H1 (cell line): ENCODE data around the gene SEMA3D. TPM values are rescaled to one million over a fixed set of nuclear protein-coding genes. Genes with fewer than 3 reads are reported as not detected.

Experiments used
- CTCF ChIA-PET: fragments of 300-600 bp; sonication (Branson Sonifier 250); formaldehyde crosslinking; loops from one replicate; lab custom pipeline; 2021; ENCODE audit not compliant: partially characterized antibody; lab: Charles Lee
- POLR2A ChIA-PET: fragments of 300-600 bp; sonication (Branson Sonifier 250); formaldehyde crosslinking; loops from one replicate; lab custom pipeline; 2021; ENCODE audit warnings: inconsistent platforms; ENCODE audit not compliant: partially characterized antibody; lab: Charles Lee
- DNase-seq, 2 experiments: peaks; one replicate each; pipeline versions ENCODE4 v3.0.0 to v3.0.0-alpha.2; 2010 to 2022; ENCODE audit warnings: low spot score in 2 of 2, low read depth in 1 of 2, mixed read lengths in 1 of 2
- FAIRE-seq: peaks from 2 replicates; lab custom pipeline; 2011; peaks lifted over from hg19 to GRCh38; lab: Jason Lieb, UNC
- H2AFZ ChIP-seq: 2 replicates; pipeline ENCODE4 v1.8.1; 2012; ENCODE audit warnings: low read length, inconsistent platforms
- H2AK5ac ChIP-seq: 2 replicates; pipeline ENCODE4 v1.6.1; 2013; ENCODE audit warnings: low read depth, low read length
- H2BK120ac ChIP-seq: replicated peaks from 2 replicates; pipeline ENCODE3; 2013; ENCODE audit warnings: low read depth, low read length, inconsistent platforms
- H2BK12ac ChIP-seq: 2 replicates; pipeline ENCODE4 v1.6.1; 2013; ENCODE audit warnings: low read depth, low read length
- H2BK15ac ChIP-seq: 2 replicates; pipeline ENCODE4 v1.6.1; 2013; ENCODE audit warnings: low read length
- H2BK20ac ChIP-seq: 2 replicates; pipeline ENCODE4 v1.6.1; 2013; ENCODE audit warnings: low read length
- H2BK5ac ChIP-seq: 2 replicates; pipeline ENCODE4 v1.6.1; 2013; ENCODE audit warnings: low read depth, low read length
- H3K14ac ChIP-seq: 2 replicates; pipeline ENCODE4 v1.6.1; 2013; ENCODE audit warnings: inconsistent platforms; ENCODE audit not compliant: insufficient read length
- H3K18ac ChIP-seq: 2 replicates; pipeline ENCODE4 v1.6.1; 2013; ENCODE audit warnings: low read length; ENCODE audit errors: extremely low read depth
- H3K23ac ChIP-seq: 2 replicates; pipeline ENCODE4 v1.6.1; 2013; ENCODE audit warnings: inconsistent platforms; ENCODE audit not compliant: insufficient read length
- H3K23me2 ChIP-seq: 2 replicates; pipeline ENCODE4 v1.6.1; 2013; ENCODE audit warnings: low read depth, low read length
- H3K27ac ChIP-seq: 2 replicates; pipeline ENCODE4 v1.6.1; 2011; ENCODE audit warnings: low read depth, low read length, inconsistent platforms
- H3K27me3 ChIP-seq, 4 experiments: replicated peaks in 1 of 4; 1 replicate in 1 of 4; 2 replicates in 3 of 4; pipeline versions ENCODE4 v1.6.1 to v1.8.1; 2011 to 2013; ENCODE audit warnings: low read length in 3 of 4, mild to moderate bottlenecking in 3 of 4, inconsistent platforms in 2 of 4, mixed read lengths in 2 of 4, moderate library complexity in 1 of 4; ENCODE audit not compliant: control insufficient read depth in 3 of 4, insufficient read depth in 3 of 4; ENCODE audit errors: extremely low read depth in 1 of 4
- H3K36me3 ChIP-seq, 4 experiments: 2 replicates each; pipeline versions ENCODE4 v1.6.1 to v1.8.1; 2011 to 2013; ENCODE audit warnings: mild to moderate bottlenecking in 4 of 4, low read length in 3 of 4, moderate library complexity in 2 of 4, control low read depth in 1 of 4, inconsistent platforms in 1 of 4; ENCODE audit not compliant: insufficient read depth in 4 of 4, control insufficient read depth in 2 of 4
- H3K4ac ChIP-seq: replicated peaks from 2 replicates; pipeline ENCODE3; 2013; ENCODE audit warnings: low read length, low read depth, mixed read lengths, inconsistent platforms; ENCODE audit not compliant: insufficient read length
- H3K4me1 ChIP-seq, 4 experiments: replicated peaks in 1 of 4; 1 replicate in 1 of 4; 2 replicates in 3 of 4; pipeline versions ENCODE4 v1.6.1 to v1.8.1; 2011 to 2013; ENCODE audit warnings: low read length in 3 of 4, inconsistent platforms in 2 of 4, mixed read lengths in 1 of 4; ENCODE audit not compliant: insufficient read depth in 4 of 4, control insufficient read depth in 3 of 4
- H3K4me2 ChIP-seq, 2 experiments: 2 replicates each; pipeline versions ENCODE4 v1.6.1 to v1.8.1; 2011 to 2013; ENCODE audit warnings: low read depth in 2 of 2, low read length in 2 of 2, control low read depth in 1 of 2, inconsistent platforms in 1 of 2, mild to moderate bottlenecking in 1 of 2; ENCODE audit not compliant: insufficient read depth in 1 of 2
- H3K4me3 ChIP-seq, 4 experiments: fragments of 200-600, 300-600 bp in 1 of 4; sonication (generic), shearing (Covaris generic), sonication (Bioruptor Twin) in 1 of 4; 2 replicates each; pipeline versions ENCODE4 v1.5.1 to v1.8.1; 2011 to 2016; ENCODE audit warnings: low read length in 4 of 4, low read depth in 3 of 4, control low read depth in 2 of 4, inconsistent platforms in 2 of 4, mild to moderate bottlenecking in 2 of 4, mixed read lengths in 1 of 4, moderate library complexity in 1 of 4; ENCODE audit not compliant: insufficient read depth in 2 of 4; ENCODE audit errors: extremely low read depth in 1 of 4
- H3K56ac ChIP-seq: replicated peaks from 2 replicates; pipeline ENCODE3; 2013; ENCODE audit warnings: low read depth, mild to moderate bottlenecking, mixed read lengths, low read length, inconsistent platforms; ENCODE audit not compliant: insufficient read length
- H3K79me1 ChIP-seq: 2 replicates; pipeline ENCODE4 v1.6.1; 2013; ENCODE audit warnings: low read depth, low read length, control low read depth
- H3K79me2 ChIP-seq, 2 experiments: 2 replicates each; pipeline versions ENCODE4 v1.6.1 to v1.8.1; 2012 to 2013; ENCODE audit warnings: low read length in 2 of 2, mild to moderate bottlenecking in 2 of 2, inconsistent platforms in 1 of 2; ENCODE audit not compliant: insufficient read depth in 2 of 2, control insufficient read depth in 1 of 2
- H3K9ac ChIP-seq, 4 experiments: replicated peaks in 1 of 4; 1 replicate in 1 of 4; 2 replicates in 3 of 4; pipeline versions ENCODE4 v1.6.1 to v1.8.1; 2011 to 2013; ENCODE audit warnings: low read depth in 3 of 4, low read length in 3 of 4, control low read depth in 2 of 4, mild to moderate bottlenecking in 2 of 4, moderate library complexity in 2 of 4, inconsistent platforms in 1 of 4; ENCODE audit errors: extremely low read depth in 1 of 4
- H3K9me3 ChIP-seq, 2 experiments: 2 replicates each; pipeline versions ENCODE4 v1.6.1 to v1.8.1; 2012 to 2013; ENCODE audit warnings: mild to moderate bottlenecking in 2 of 2, moderate library complexity in 2 of 2, control low read depth in 1 of 2, inconsistent platforms in 1 of 2, low read depth in 1 of 2, low read length in 1 of 2, mixed read lengths in 1 of 2; ENCODE audit not compliant: insufficient read depth in 2 of 2
- H4K20me1 ChIP-seq, 2 experiments: replicated peaks in 1 of 2; 2 replicates each; pipeline versions ENCODE3 to v1.8.1; 2011 to 2013; ENCODE audit warnings: inconsistent platforms in 2 of 2, low read length in 2 of 2, mild to moderate bottlenecking in 1 of 2; ENCODE audit not compliant: insufficient read depth in 2 of 2, control insufficient read depth in 1 of 2
- H4K5ac ChIP-seq: 2 replicates; pipeline ENCODE4 v1.6.1; 2013; ENCODE audit warnings: low read length, low read depth, mixed read lengths, inconsistent platforms; ENCODE audit not compliant: insufficient read length
- H4K8ac ChIP-seq: 2 replicates; pipeline ENCODE4 v1.8.0; 2013; ENCODE audit warnings: mild to moderate bottlenecking, moderate library complexity, low read length, inconsistent platforms; ENCODE audit not compliant: insufficient read depth; ENCODE audit errors: extremely low read depth
- H4K91ac ChIP-seq: replicated peaks from 2 replicates; pipeline ENCODE3; 2013; ENCODE audit warnings: low read length, mixed read lengths, inconsistent platforms; ENCODE audit not compliant: insufficient read length
- CTBP2 ChIP-seq: IDR thresholded peaks from 2 replicates; pipeline ENCODE4 v1.7.0; 2011; ENCODE audit warnings: borderline replicate concordance, mild to moderate bottlenecking, moderate library complexity, mixed read lengths, low read length; ENCODE audit not compliant: insufficient read depth, insufficient read length
- HDAC6 ChIP-seq: IDR thresholded peaks from one replicate; pipeline ENCODE4 v1.7.1; 2012; ENCODE audit warnings: low read depth, mild to moderate bottlenecking, inconsistent platforms, low read length, moderate library complexity
- KDM1A ChIP-seq: fragments of 200-600, 300-600 bp; sonication (generic); IDR thresholded peaks from 2 replicates; pipeline ENCODE4 v1.7.1; 2016; ENCODE audit warnings: mild to moderate bottlenecking, low read length, borderline replicate concordance
- KDM4A ChIP-seq: IDR thresholded peaks from one replicate; pipeline ENCODE4 v1.7.1; 2012; ENCODE audit warnings: low read depth, mild to moderate bottlenecking, moderate library complexity, low read length, inconsistent platforms; ENCODE audit not compliant: severe bottlenecking
- SIN3A ChIP-seq, 2 experiments: IDR thresholded peaks in 1 of 2; conservative IDR thresholded peaks in 1 of 2; 2 replicates each; pipeline ENCODE4 v1.6.1; 2011 to 2012; ENCODE audit warnings: low read length in 2 of 2, improper control_type of control experiment in 1 of 2, low read depth in 1 of 2, mild to moderate bottlenecking in 1 of 2
- SP1 ChIP-seq: IDR thresholded peaks from 2 replicates; pipeline ENCODE4 v1.6.1; 2011; ENCODE audit warnings: low read depth, low read length
- YY1 ChIP-seq: IDR thresholded peaks from 2 replicates; pipeline ENCODE4 v1.6.1; 2011; ENCODE audit warnings: low read depth, mild to moderate bottlenecking, low read length
- WGBS, 2 experiments: shearing (Covaris generic) in 1 of 2; methylation state at CpG; one replicate each; pipeline versions ENCODE4 v1.1.6 to v1.1.7; 2013 to 2015; ENCODE audit warnings: low lambda C conversion rate in 2 of 2, mixed read lengths in 2 of 2, inconsistent platforms in 1 of 2, low coverage in 1 of 2, missing lambda C conversion rate in 1 of 2; ENCODE audit not compliant: insufficient replicate concordance in 2 of 2, insufficient coverage in 1 of 2, insufficient read length in 1 of 2; ENCODE audit errors: extremely low coverage in 1 of 2, missing lambda C conversion rate in 1 of 2; 5-methylcytosine and 5-hydroxymethylcytosine counted together
- polyA plus RNA-seq, 7 experiments: library from polyadenylated mRNA; depleted of rRNA in 3 of 7; stranded (reverse) in 5 of 7; unstranded in 2 of 7; fragments of >200 nt in 5 of 7; fragments of 200-250 nt in 2 of 7; gene quantifications; 1 replicate in 5 of 7; 2 replicates in 1 of 7; 4 replicates in 1 of 7; pipeline versions ENCODE4 v1.2.1 to v1.2.3, GENCODE V29; 2011 to 2013; ENCODE audit warnings: missing spikeins in 2 of 7, mixed read lengths in 2 of 7
- total RNA-seq: library from RNA; stranded (reverse); fragmentation: NEBNext Ultra II Directional; extraction: Animal tissue kit (Norgen Biotek cat#: 25700); gene quantifications from 2 replicates; pipeline ENCODE4 v1.2.1, GENCODE V29; 2021

Gene SEMA3D
- total and polyA plus RNA-seq, 2 of the 8 experiments (the other 6 are each of a cell fraction or from before 2014, with no cell fraction given), result 1.6 to 3.5 TPM

GRCh38 chr7:85052056-85052737, 134.7 kb downstream of the SEMA3D start:
- no peak overlapping the region for H3K56ac ChIP-seq
- no peak overlapping the region for H2BK120ac ChIP-seq
- no peaks in the 10 kb centered on the region for H3K23me2 ChIP-seq
- H3K23ac ChIP-seq, result no peak overlapping the region
- no peaks in the 10 kb centered on the region for H3K79me1 ChIP-seq
- H3K27me3 ChIP-seq, result no peaks in the 10 kb centered on the region
- no peak overlapping the region for H3K4me2 ChIP-seq
- ChIA-PET POLR2A (no interaction called here), CTCF (interaction anchor here (0.8 to 1.7 kb wide), 2 partner anchors 10 to 136 kb away, joined by 3 to 4 read pairs; no protein-coding TSS in a partner anchor)
- H3K4me1 ChIP-seq, result peaks cover 0 to 3% (median 0%) of the 10 kb centered on the region in 4 experiments; a peak in 1 of 7 replicates
- H2BK20ac ChIP-seq, result no peak overlapping the region
- H2BK12ac ChIP-seq, result no peak overlapping the region
- no peak overlapping the region for H3K27ac ChIP-seq
- no peak overlapping the region for H3K4ac ChIP-seq
- H3K14ac ChIP-seq, result no peak overlapping the region
- no peak overlapping the region for H2AFZ ChIP-seq
- no peak overlapping the region for H3K4me3 ChIP-seq
- no peak overlapping the region for H4K91ac ChIP-seq
- no peak overlapping the region for H4K8ac ChIP-seq
- H3K18ac ChIP-seq, result no peak overlapping the region
- WGBS, 2 experiments, result 87 to 100% methylated on average over 1 to 4 of the region's 4 CpGs
- H2BK5ac ChIP-seq, result no peak overlapping the region
- no peaks in the 10 kb centered on the region for H3K79me2 ChIP-seq
- no peak overlapping the region for H4K5ac ChIP-seq
- no peak for FAIRE-seq
- H3K36me3 ChIP-seq, result no peaks in the 10 kb centered on the region
- H2AK5ac ChIP-seq, result no peak overlapping the region
- H2BK15ac ChIP-seq, result no peak overlapping the region
- H3K9me3 ChIP-seq, result no peaks in the 10 kb centered on the region
- DNase-seq, result no peak
- no peak overlapping the region for H3K9ac ChIP-seq
- H4K20me1 ChIP-seq, result no peaks in the 10 kb centered on the region
- TF ChIP-seq CTBP2, result no peak
- no peak for TF ChIP-seq KDM4A
- no peak for TF ChIP-seq KDM1A
- no peak for TF ChIP-seq HDAC6
- TF ChIP-seq YY1, result no peak
- TF ChIP-seq SP1, result no peak
- no peak for TF ChIP-seq SIN3A (conservative IDR thresholded peaks at IDR 0.05 in 1 of 2, IDR thresholded peaks at IDR 0.05 in 1 of 2; ENCODE audit: low read depth in 1 of 2, low read length in 2 of 2)
